H1 (cell line): ENCODE data around the gene ZC3H8. TPM values are rescaled to one million over a fixed set of nuclear protein-coding genes. Genes with fewer than 3 reads are reported as not detected.

Experiments used
- CTCF ChIA-PET: fragments of 300-600 bp; sonication (Branson Sonifier 250); formaldehyde crosslinking; loops from one replicate; lab custom pipeline; 2021; ENCODE audit not compliant: partially characterized antibody; lab: Charles Lee
- POLR2A ChIA-PET: fragments of 300-600 bp; sonication (Branson Sonifier 250); formaldehyde crosslinking; loops from one replicate; lab custom pipeline; 2021; ENCODE audit warnings: inconsistent platforms; ENCODE audit not compliant: partially characterized antibody; lab: Charles Lee
- DNase-seq, 2 experiments: peaks; one replicate each; pipeline versions ENCODE4 v3.0.0 to v3.0.0-alpha.2; 2010 to 2022; ENCODE audit warnings: low spot score in 2 of 2, low read depth in 1 of 2, mixed read lengths in 1 of 2
- FAIRE-seq: peaks from 2 replicates; lab custom pipeline; 2011; peaks lifted over from hg19 to GRCh38; lab: Jason Lieb, UNC
- H2AFZ ChIP-seq: 2 replicates; pipeline ENCODE4 v1.8.1; 2012; ENCODE audit warnings: low read length, inconsistent platforms
- H2AK5ac ChIP-seq: 2 replicates; pipeline ENCODE4 v1.6.1; 2013; ENCODE audit warnings: low read depth, low read length
- H2BK120ac ChIP-seq: replicated peaks from 2 replicates; pipeline ENCODE3; 2013; ENCODE audit warnings: low read depth, low read length, inconsistent platforms
- H2BK12ac ChIP-seq: 2 replicates; pipeline ENCODE4 v1.6.1; 2013; ENCODE audit warnings: low read depth, low read length
- H2BK15ac ChIP-seq: 2 replicates; pipeline ENCODE4 v1.6.1; 2013; ENCODE audit warnings: low read length
- H2BK20ac ChIP-seq: 2 replicates; pipeline ENCODE4 v1.6.1; 2013; ENCODE audit warnings: low read length
- H2BK5ac ChIP-seq: 2 replicates; pipeline ENCODE4 v1.6.1; 2013; ENCODE audit warnings: low read depth, low read length
- H3K14ac ChIP-seq: 2 replicates; pipeline ENCODE4 v1.6.1; 2013; ENCODE audit warnings: inconsistent platforms; ENCODE audit not compliant: insufficient read length
- H3K18ac ChIP-seq: 2 replicates; pipeline ENCODE4 v1.6.1; 2013; ENCODE audit warnings: low read length; ENCODE audit errors: extremely low read depth
- H3K23ac ChIP-seq: 2 replicates; pipeline ENCODE4 v1.6.1; 2013; ENCODE audit warnings: inconsistent platforms; ENCODE audit not compliant: insufficient read length
- H3K23me2 ChIP-seq: 2 replicates; pipeline ENCODE4 v1.6.1; 2013; ENCODE audit warnings: low read depth, low read length
- H3K27ac ChIP-seq: 2 replicates; pipeline ENCODE4 v1.6.1; 2011; ENCODE audit warnings: low read depth, low read length, inconsistent platforms
- H3K27me3 ChIP-seq, 4 experiments: replicated peaks in 1 of 4; 1 replicate in 1 of 4; 2 replicates in 3 of 4; pipeline versions ENCODE4 v1.6.1 to v1.8.1; 2011 to 2013; ENCODE audit warnings: low read length in 3 of 4, mild to moderate bottlenecking in 3 of 4, inconsistent platforms in 2 of 4, mixed read lengths in 2 of 4, moderate library complexity in 1 of 4; ENCODE audit not compliant: control insufficient read depth in 3 of 4, insufficient read depth in 3 of 4; ENCODE audit errors: extremely low read depth in 1 of 4
- H3K36me3 ChIP-seq, 4 experiments: 2 replicates each; pipeline versions ENCODE4 v1.6.1 to v1.8.1; 2011 to 2013; ENCODE audit warnings: mild to moderate bottlenecking in 4 of 4, low read length in 3 of 4, moderate library complexity in 2 of 4, control low read depth in 1 of 4, inconsistent platforms in 1 of 4; ENCODE audit not compliant: insufficient read depth in 4 of 4, control insufficient read depth in 2 of 4
- H3K4ac ChIP-seq: replicated peaks from 2 replicates; pipeline ENCODE3; 2013; ENCODE audit warnings: low read length, low read depth, mixed read lengths, inconsistent platforms; ENCODE audit not compliant: insufficient read length
- H3K4me1 ChIP-seq, 4 experiments: replicated peaks in 1 of 4; 1 replicate in 1 of 4; 2 replicates in 3 of 4; pipeline versions ENCODE4 v1.6.1 to v1.8.1; 2011 to 2013; ENCODE audit warnings: low read length in 3 of 4, inconsistent platforms in 2 of 4, mixed read lengths in 1 of 4; ENCODE audit not compliant: insufficient read depth in 4 of 4, control insufficient read depth in 3 of 4
- H3K4me2 ChIP-seq, 2 experiments: 2 replicates each; pipeline versions ENCODE4 v1.6.1 to v1.8.1; 2011 to 2013; ENCODE audit warnings: low read depth in 2 of 2, low read length in 2 of 2, control low read depth in 1 of 2, inconsistent platforms in 1 of 2, mild to moderate bottlenecking in 1 of 2; ENCODE audit not compliant: insufficient read depth in 1 of 2
- H3K4me3 ChIP-seq, 4 experiments: fragments of 200-600, 300-600 bp in 1 of 4; sonication (generic), shearing (Covaris generic), sonication (Bioruptor Twin) in 1 of 4; 2 replicates each; pipeline versions ENCODE4 v1.5.1 to v1.8.1; 2011 to 2016; ENCODE audit warnings: low read length in 4 of 4, low read depth in 3 of 4, control low read depth in 2 of 4, inconsistent platforms in 2 of 4, mild to moderate bottlenecking in 2 of 4, mixed read lengths in 1 of 4, moderate library complexity in 1 of 4; ENCODE audit not compliant: insufficient read depth in 2 of 4; ENCODE audit errors: extremely low read depth in 1 of 4
- H3K56ac ChIP-seq: replicated peaks from 2 replicates; pipeline ENCODE3; 2013; ENCODE audit warnings: low read depth, mild to moderate bottlenecking, mixed read lengths, low read length, inconsistent platforms; ENCODE audit not compliant: insufficient read length
- H3K79me1 ChIP-seq: 2 replicates; pipeline ENCODE4 v1.6.1; 2013; ENCODE audit warnings: low read depth, low read length, control low read depth
- H3K79me2 ChIP-seq, 2 experiments: 2 replicates each; pipeline versions ENCODE4 v1.6.1 to v1.8.1; 2012 to 2013; ENCODE audit warnings: low read length in 2 of 2, mild to moderate bottlenecking in 2 of 2, inconsistent platforms in 1 of 2; ENCODE audit not compliant: insufficient read depth in 2 of 2, control insufficient read depth in 1 of 2
- H3K9ac ChIP-seq, 4 experiments: replicated peaks in 1 of 4; 1 replicate in 1 of 4; 2 replicates in 3 of 4; pipeline versions ENCODE4 v1.6.1 to v1.8.1; 2011 to 2013; ENCODE audit warnings: low read depth in 3 of 4, low read length in 3 of 4, control low read depth in 2 of 4, mild to moderate bottlenecking in 2 of 4, moderate library complexity in 2 of 4, inconsistent platforms in 1 of 4; ENCODE audit errors: extremely low read depth in 1 of 4
- H3K9me3 ChIP-seq, 2 experiments: 2 replicates each; pipeline versions ENCODE4 v1.6.1 to v1.8.1; 2012 to 2013; ENCODE audit warnings: mild to moderate bottlenecking in 2 of 2, moderate library complexity in 2 of 2, control low read depth in 1 of 2, inconsistent platforms in 1 of 2, low read depth in 1 of 2, low read length in 1 of 2, mixed read lengths in 1 of 2; ENCODE audit not compliant: insufficient read depth in 2 of 2
- H4K20me1 ChIP-seq, 2 experiments: replicated peaks in 1 of 2; 2 replicates each; pipeline versions ENCODE3 to v1.8.1; 2011 to 2013; ENCODE audit warnings: inconsistent platforms in 2 of 2, low read length in 2 of 2, mild to moderate bottlenecking in 1 of 2; ENCODE audit not compliant: insufficient read depth in 2 of 2, control insufficient read depth in 1 of 2
- H4K5ac ChIP-seq: 2 replicates; pipeline ENCODE4 v1.6.1; 2013; ENCODE audit warnings: low read length, low read depth, mixed read lengths, inconsistent platforms; ENCODE audit not compliant: insufficient read length
- H4K8ac ChIP-seq: 2 replicates; pipeline ENCODE4 v1.8.0; 2013; ENCODE audit warnings: mild to moderate bottlenecking, moderate library complexity, low read length, inconsistent platforms; ENCODE audit not compliant: insufficient read depth; ENCODE audit errors: extremely low read depth
- H4K91ac ChIP-seq: replicated peaks from 2 replicates; pipeline ENCODE3; 2013; ENCODE audit warnings: low read length, mixed read lengths, inconsistent platforms; ENCODE audit not compliant: insufficient read length
- EZH2 ChIP-seq: fragments of 200-600 bp; sonication (generic); IDR thresholded peaks from 2 replicates; pipeline ENCODE4 v1.7.1; 2012; ENCODE audit warnings: low read depth, mild to moderate bottlenecking, moderate library complexity, low read length, inconsistent platforms; ENCODE audit not compliant: severe bottlenecking
- GTF2F1 ChIP-seq: IDR thresholded peaks from 2 replicates; pipeline ENCODE4 v1.6.1; 2012; ENCODE audit warnings: low read depth, low read length, improper control_type of control experiment, borderline replicate concordance
- JUND ChIP-seq: IDR thresholded peaks from 2 replicates; pipeline ENCODE4 v1.6.1; 2011; ENCODE audit warnings: mild to moderate bottlenecking, improper control_type of control experiment, low read length
- TAF1 ChIP-seq: IDR thresholded peaks from 2 replicates; pipeline ENCODE4 v1.6.1; 2011; ENCODE audit warnings: mild to moderate bottlenecking, low read depth, low read length
- WGBS, 2 experiments: shearing (Covaris generic) in 1 of 2; methylation state at CpG; one replicate each; pipeline versions ENCODE4 v1.1.6 to v1.1.7; 2013 to 2015; ENCODE audit warnings: low lambda C conversion rate in 2 of 2, mixed read lengths in 2 of 2, inconsistent platforms in 1 of 2, low coverage in 1 of 2, missing lambda C conversion rate in 1 of 2; ENCODE audit not compliant: insufficient replicate concordance in 2 of 2, insufficient coverage in 1 of 2, insufficient read length in 1 of 2; ENCODE audit errors: extremely low coverage in 1 of 2, missing lambda C conversion rate in 1 of 2; 5-methylcytosine and 5-hydroxymethylcytosine counted together
- polyA plus RNA-seq, 7 experiments: library from polyadenylated mRNA; depleted of rRNA in 3 of 7; stranded (reverse) in 5 of 7; unstranded in 2 of 7; fragments of >200 nt in 5 of 7; fragments of 200-250 nt in 2 of 7; gene quantifications; 1 replicate in 5 of 7; 2 replicates in 1 of 7; 4 replicates in 1 of 7; pipeline versions ENCODE4 v1.2.1 to v1.2.3, GENCODE V29; 2011 to 2013; ENCODE audit warnings: missing spikeins in 2 of 7, mixed read lengths in 2 of 7
- total RNA-seq: library from RNA; stranded (reverse); fragmentation: NEBNext Ultra II Directional; extraction: Animal tissue kit (Norgen Biotek cat#: 25700); gene quantifications from 2 replicates; pipeline ENCODE4 v1.2.1, GENCODE V29; 2021
- TF ChIP-seq, protein P1 (sequence below): IDR thresholded peaks from 2 replicates; pipeline ENCODE4 v1.6.1; 2012; ENCODE audit warnings: inconsistent platforms

ZC3H8 gene
- total and polyA plus RNA-seq, 2 of the 8 experiments (the other 6 are each of a cell fraction or from before 2014, with no cell fraction given) = 1.9 to 7.1 TPM

DNA sequence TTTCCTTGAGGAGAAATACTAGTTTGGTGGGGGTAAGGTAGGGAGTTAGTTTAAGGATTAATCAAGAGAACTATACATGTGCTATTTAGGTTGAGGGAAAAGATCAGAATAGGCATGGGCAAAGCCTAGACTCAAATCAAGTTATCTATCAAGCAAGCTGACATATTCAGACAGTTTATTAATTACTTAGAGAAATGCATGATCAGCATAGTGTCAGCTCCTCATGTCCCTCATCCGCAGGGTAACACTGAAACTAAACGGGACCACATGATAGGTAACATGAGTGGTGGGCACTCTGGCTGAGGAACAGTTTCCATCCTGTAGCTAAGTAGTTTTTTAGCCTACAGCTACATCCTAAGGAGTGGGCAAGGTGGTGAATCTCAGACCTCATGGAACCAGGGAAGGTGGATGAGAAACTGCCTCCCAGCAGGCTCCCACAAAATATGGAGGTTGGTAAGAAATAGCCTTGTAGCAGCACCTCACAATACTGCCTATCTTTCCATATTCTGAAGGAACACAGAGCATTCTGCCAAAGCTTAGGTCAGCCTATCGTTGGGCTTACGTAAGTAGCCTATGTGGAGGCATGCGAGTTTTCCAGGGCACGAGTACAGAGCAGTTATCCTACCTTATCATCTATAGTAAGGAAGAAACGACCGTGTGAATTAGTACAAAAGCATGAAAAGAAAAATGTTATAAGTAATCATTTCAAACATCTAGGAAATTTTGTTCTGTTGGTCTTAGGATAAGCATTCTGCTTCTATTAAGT, 39.0 kb upstream of the ZC3H8 start:
- Histone ChIP-seq H3K23ac (no peak overlapping the region), H3K27me3 (no peaks in the 10 kb centered on the region), H2BK15ac (no peak overlapping the region), H3K9me3 (no peaks in the 10 kb centered on the region), H3K4me3 (no peak overlapping the region), H2AFZ (no peak overlapping the region), H4K20me1 (no peaks in the 10 kb centered on the region), H3K27ac (no peak overlapping the region), H3K23me2 (no peaks in the 10 kb centered on the region), H4K91ac (no peak overlapping the region), H2BK20ac (no peak overlapping the region), H2BK5ac (no peak overlapping the region), H2AK5ac (no peak overlapping the region), H3K4ac (no peak overlapping the region), H3K36me3 (no peaks in the 10 kb centered on the region), H3K4me1 (no peaks in the 10 kb centered on the region), H3K18ac (no peak overlapping the region), H2BK120ac (no peak overlapping the region), H3K14ac (no peak overlapping the region), H2BK12ac (no peak overlapping the region), H4K8ac (no peak overlapping the region), H4K5ac (no peak overlapping the region), H3K79me2 (no peaks in the 10 kb centered on the region), H3K4me2 (no peak overlapping the region), H3K9ac (no peak overlapping the region), H3K56ac (no peak overlapping the region), H3K79me1 (no peaks in the 10 kb centered on the region)
- DNase-seq (no peak), FAIRE-seq (no peak)
- TF ChIP-seq GTF2F1 (no peak), JUND (no peak), TAF1 (no peak), EZH2 (no peak)
- TF ChIP-seq, protein P1, sequence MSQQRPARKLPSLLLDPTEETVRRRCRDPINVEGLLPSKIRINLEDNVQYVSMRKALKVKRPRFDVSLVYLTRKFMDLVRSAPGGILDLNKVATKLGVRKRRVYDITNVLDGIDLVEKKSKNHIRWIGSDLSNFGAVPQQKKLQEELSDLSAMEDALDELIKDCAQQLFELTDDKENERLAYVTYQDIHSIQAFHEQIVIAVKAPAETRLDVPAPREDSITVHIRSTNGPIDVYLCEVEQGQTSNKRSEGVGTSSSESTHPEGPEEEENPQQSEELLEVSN = no peak
- ChIA-PET CTCF (interaction anchor here (1.1 kb wide), 1 partner anchor 25 kb away, joined by 3 read pairs; no protein-coding TSS in a partner anchor), POLR2A (no interaction called here)
- 88% methylated on average over 8 of the region's 8 CpGs; no CpG with 5 or more reads in 1 of the 2 experiments for WGBS, 2 experiments
